Measurements from ENCODE around the gene GSDME. TPM values are rescaled to one million over a fixed set of nuclear protein-coding genes. Genes with fewer than 3 reads are reported as not detected.

GSDME gene
- total RNA-seq, 6 donors from 2014 or later = 3.8 to 41.9 (median 7.5) TPM

DNA sequence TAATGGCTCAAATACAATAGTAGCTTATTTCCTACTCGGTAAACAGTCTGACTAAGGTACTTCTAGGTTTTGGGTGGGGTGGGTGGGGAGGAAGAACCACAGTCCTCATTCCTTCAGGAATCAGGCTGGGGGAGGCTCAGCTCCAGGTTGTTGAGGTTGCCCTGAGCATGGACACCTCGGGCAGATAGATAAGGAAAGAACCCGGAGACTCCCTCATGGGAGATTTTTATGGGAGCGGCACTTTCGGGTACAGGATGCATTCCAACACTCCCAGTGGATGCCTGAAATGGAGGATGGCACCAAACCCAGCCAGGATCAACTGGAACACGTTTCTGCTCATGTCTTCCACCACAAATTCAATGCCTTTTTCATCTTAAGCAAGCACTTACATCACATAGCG, 5.5 kb upstream of the GSDME start:
- no peaks in the 10 kb centered on the region for H3K36me3 ChIP-seq
- no peak overlapping the region for H3K4me3 ChIP-seq
- H3K4me1 ChIP-seq = peaks cover 0 to 3% (median 1%) of the 10 kb centered on the region in 4 donors
- H3K27ac ChIP-seq = no peak overlapping the region
- WGBS, 2 donors = 69 to 79% methylated on average over 7 of the region's 7 CpGs
- DNase-seq (no peak), ATAC-seq (ENCODE audit: low FRiP score in 2 of 2) (no peak)
- H3K9me3 ChIP-seq = no peaks in the 10 kb centered on the region
- H3K27me3 ChIP-seq = peaks cover 0 to 4% (median 2%) of the 10 kb centered on the region in 4 donors
- TF ChIP-seq POLR2A (IDR thresholded peaks at IDR 0.05) = no peak
- TF ChIP-seq, protein P1, sequence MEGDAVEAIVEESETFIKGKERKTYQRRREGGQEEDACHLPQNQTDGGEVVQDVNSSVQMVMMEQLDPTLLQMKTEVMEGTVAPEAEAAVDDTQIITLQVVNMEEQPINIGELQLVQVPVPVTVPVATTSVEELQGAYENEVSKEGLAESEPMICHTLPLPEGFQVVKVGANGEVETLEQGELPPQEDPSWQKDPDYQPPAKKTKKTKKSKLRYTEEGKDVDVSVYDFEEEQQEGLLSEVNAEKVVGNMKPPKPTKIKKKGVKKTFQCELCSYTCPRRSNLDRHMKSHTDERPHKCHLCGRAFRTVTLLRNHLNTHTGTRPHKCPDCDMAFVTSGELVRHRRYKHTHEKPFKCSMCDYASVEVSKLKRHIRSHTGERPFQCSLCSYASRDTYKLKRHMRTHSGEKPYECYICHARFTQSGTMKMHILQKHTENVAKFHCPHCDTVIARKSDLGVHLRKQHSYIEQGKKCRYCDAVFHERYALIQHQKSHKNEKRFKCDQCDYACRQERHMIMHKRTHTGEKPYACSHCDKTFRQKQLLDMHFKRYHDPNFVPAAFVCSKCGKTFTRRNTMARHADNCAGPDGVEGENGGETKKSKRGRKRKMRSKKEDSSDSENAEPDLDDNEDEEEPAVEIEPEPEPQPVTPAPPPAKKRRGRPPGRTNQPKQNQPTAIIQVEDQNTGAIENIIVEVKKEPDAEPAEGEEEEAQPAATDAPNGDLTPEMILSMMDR (IDR thresholded peaks at IDR 0.05) = no peak

DNA sequence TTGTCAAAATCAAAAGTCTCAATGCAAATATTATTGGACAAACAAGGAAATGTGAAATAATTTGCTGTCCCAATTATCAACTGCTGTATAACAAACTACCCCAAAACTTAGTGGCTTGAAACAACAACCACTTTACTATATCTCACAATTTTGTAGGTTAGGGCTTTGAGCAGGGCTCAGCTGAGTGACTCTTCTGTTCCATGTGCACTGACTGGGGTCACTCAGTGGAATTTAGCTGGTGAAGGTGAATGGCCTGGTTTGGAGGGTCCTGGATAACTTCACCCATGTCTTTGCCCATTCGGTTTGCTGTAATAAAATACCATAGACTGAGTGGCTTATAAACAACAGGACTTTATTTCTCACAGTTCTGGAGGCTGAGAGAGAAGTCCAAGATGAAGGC, 3.7 kb upstream of the GSDME start:
- DNase-seq = no peak
- WGBS, 2 donors = 68 to 90% methylated on average over 1 of the region's 1 CpG
- H3K36me3 ChIP-seq = no peaks in the 10 kb centered on the region

DNA sequence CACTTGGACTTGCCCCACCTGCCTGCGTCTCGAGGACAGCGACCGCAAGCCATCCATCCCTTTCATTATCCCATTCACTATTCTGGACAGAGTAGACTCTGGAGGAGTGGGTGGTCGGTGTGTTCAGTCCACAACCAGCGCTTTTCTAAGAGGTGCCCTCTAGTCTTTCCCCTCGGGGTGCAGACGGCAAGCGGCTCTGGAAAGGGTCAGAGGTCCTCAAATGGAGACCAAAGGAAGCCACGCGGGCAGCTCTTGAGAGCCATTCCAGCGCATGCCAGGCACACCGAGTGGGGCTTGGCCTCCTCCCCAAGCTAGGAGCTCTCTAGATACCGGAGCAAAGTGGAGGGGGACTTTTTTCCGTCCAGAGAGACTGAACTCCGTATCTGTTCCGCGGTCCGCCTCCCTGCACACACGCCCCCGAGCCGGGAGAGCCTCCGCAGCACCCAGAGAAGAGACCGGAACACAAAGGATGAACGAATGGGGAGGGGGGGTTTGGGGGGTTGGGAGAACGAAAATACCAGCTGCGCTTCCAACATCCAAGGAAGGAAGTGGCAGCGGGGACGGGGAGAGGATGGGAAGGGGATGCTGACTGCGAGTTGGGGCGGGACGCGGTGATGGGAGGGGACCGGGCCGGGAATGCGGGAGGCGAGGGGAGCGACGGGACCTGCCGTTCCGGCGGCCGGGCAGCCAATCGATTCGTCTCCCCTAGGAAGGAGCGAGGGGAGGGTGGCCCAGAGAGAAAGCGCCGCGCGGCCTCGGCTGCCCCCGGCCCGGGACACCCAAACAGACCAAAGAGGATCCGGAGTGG, 515 bp downstream of the GSDME start:
- Histone ChIP-seq H3K36me3 (no peaks in the 10 kb centered on the region), H3K9me3 (no peaks in the 10 kb centered on the region), H3K4me3 (peak overlapping the region; percentile 50 to 83 (median 69)), H3K27ac (peak overlapping the region in 3 of 4 donors; percentile 43 to 88 (median 76)), H3K27me3 (peaks cover 0 to 10% (median 5%) of the 10 kb centered on the region in 4 donors), H3K4me1 (peaks cover 8 to 14% (median 10%) of the 10 kb centered on the region in 4 donors)
- peak; percentile 32 to 82 for ATAC-seq (ENCODE audit: low FRiP score in 2 of 2)
- TF ChIP-seq EP300 (IDR thresholded peaks at IDR 0.05) (no peak), POLR2A (IDR thresholded peaks at IDR 0.05) (no peak)
- DNase-seq = no peak
- WGBS, 2 donors = 6 to 10% methylated on average over 38 to 40 of the region's 54 CpGs

More for the DNA sequence above, 3.7 kb upstream of the GSDME start:
- Histone ChIP-seq H3K9me3 (no peaks in the 10 kb centered on the region), H3K4me1 (peaks cover 8 to 14% (median 10%) of the 10 kb centered on the region in 4 donors), H3K4me3 (no peak overlapping the region), H3K27me3 (peaks cover 0 to 10% (median 5%) of the 10 kb centered on the region in 4 donors), H3K27ac (no peak overlapping the region)
- no peak for TF ChIP-seq EP300 (IDR thresholded peaks at IDR 0.05)
- TF ChIP-seq, protein P1 (IDR thresholded peaks at IDR 0.05) = no peak
- no peak for TF ChIP-seq POLR2A (IDR thresholded peaks at IDR 0.05)
- TF ChIP-seq POLR2AphosphoS5 (IDR thresholded peaks at IDR 0.05) = no peak
- no peak for ATAC-seq (ENCODE audit: low FRiP score in 2 of 2)

DNA sequence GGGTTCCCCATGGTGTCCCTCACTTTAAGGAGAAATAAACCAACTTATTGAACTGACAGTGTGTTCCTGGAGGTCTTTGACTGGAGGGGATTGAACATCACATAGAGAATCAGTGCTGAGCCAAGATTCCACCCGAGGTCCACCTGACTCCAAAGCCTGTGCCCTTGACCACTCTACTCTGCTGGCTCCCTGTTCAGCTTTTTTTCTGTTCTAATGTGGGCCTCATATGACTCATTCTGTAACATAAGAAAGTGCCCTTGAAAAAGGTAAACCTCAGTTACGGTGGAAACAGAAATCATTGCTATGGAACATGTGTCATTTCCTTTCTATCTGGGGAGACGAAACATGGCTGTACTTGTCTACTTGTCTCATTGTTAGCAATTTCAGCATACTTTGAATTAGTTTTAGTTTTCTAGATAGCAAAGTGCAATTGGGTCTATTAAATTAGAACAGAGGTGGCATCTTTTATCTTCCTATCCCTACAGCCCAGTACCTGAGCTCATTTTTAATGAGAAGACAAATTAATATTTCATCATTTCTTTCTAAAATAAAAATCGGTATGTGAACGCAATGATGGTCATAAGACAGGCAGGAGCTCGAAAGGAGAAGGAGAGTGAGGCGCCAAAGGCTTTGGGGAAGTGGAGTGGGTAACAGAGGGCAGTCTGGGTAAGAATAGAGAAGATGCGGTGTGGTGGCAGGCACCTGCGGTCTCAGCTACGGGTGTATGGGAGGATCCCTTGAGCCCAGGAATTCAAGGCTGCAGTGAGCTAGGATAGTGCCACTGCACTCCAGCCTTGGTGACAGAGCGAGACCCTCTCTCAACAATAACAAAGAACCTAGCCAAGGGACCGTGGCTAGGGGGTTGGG, 1.5 kb downstream of the GSDME start:
- H3K4me1 ChIP-seq = peaks cover 8 to 14% (median 10%) of the 10 kb centered on the region in 4 donors
- peaks cover 0 to 10% (median 5%) of the 10 kb centered on the region in 4 donors for H3K27me3 ChIP-seq
- peak overlapping the region in 1 of 4 donors; percentile 70 for H3K4me3 ChIP-seq
- DNase-seq (no peak), ATAC-seq (ENCODE audit: low FRiP score in 2 of 2) (peak in 1 of 2 donors; percentile 20)
- no peaks in the 10 kb centered on the region for H3K36me3 ChIP-seq
- H3K27ac ChIP-seq = peak overlapping the region in 1 of 4 donors; percentile 88
- TF ChIP-seq EP300 (IDR thresholded peaks at IDR 0.05) (no peak), POLR2A (IDR thresholded peaks at IDR 0.05) (peak in 1 of 4 donors; percentile 48)
- H3K9me3 ChIP-seq = no peaks in the 10 kb centered on the region
- 70 to 73% methylated on average over 12 of the region's 12 CpGs for WGBS, 2 donors

DNA sequence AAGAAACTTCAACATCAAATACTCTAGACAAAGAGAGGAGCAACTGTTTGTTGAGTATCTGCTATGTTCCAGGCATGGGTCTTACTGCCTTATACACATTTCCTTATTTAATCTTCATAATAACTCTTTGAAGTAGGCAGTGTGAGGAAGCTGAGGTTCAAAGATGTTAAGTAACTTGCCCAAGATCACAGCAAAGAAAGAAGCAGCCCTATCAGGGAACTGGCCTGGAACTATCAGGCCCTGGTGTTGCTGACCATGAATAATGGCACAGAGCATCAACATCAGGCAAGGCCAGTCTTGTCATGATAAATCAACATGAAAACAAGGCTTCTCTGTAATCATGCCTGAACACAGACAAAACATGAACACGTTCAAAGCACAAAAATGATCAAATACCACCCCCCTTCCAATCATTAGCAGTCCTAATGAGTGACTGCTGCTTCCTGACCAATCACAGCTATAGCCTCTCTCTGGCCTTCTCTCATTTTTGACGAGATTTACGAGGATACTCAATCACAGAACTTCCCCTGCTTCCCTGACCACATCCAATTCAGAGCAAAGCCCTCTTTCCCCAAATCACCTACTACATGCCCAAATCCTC, 2.3 kb downstream of the GSDME start:
- 60 to 76% methylated on average over 3 of the region's 3 CpGs for WGBS, 2 donors

More for the DNA sequence above, 2.3 kb downstream of the GSDME start:
- H3K4me3 ChIP-seq = no peak overlapping the region
- no peak for DNase-seq
- no peaks in the 10 kb centered on the region for H3K36me3 ChIP-seq
- H3K9me3 ChIP-seq = no peaks in the 10 kb centered on the region
- TF ChIP-seq POLR2AphosphoS5 (IDR thresholded peaks at IDR 0.05) (no peak), POLR2A (IDR thresholded peaks at IDR 0.05) (no peak), EP300 (IDR thresholded peaks at IDR 0.05) (no peak)
- TF ChIP-seq, protein P1 (IDR thresholded peaks at IDR 0.05) = no peak
- peaks cover 8 to 14% (median 10%) of the 10 kb centered on the region in 4 donors for H3K4me1 ChIP-seq
- H3K27me3 ChIP-seq = peaks cover 0 to 10% (median 5%) of the 10 kb centered on the region in 4 donors
- no peak overlapping the region for H3K27ac ChIP-seq
- no peak for ATAC-seq (ENCODE audit: low FRiP score in 2 of 2)

Measured in upper lobe of left lung (tissue), 6 donors.